ENCODE data around the gene CHST8.
"Not testable (repeated sequence)": the region's sequence is repeated elsewhere in the genome, so short reads cannot be mapped to it uniquely, and the experiment has no call there.

Gene CHST8

DNA sequence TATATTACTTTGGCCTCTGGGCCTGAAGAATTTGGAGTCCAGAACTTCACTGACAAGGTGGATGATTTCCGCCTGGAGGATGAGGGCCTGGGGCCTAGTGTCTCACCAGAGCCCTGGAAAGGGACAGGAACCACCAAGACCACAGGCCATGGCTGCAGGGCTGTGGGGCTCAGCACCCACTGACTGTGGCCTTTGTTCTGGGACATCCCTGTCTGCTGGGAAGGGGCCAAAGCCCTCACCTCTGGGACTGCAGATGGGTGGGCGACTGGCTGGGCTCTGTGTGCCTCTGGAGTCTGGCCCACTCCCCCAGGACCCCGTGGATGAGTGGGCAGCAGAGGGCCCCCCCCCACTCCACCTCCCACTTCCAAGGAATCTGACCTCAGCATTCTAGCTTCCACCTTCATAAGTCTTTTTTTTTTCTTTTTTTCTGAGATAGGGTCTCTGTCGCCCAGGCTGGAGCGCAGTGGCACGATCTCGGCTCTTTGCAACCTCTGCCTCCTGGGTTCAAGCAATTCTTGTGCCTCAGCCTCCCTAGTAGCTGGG is 20.3 kb downstream of the CHST8 start:
- no peak for DNase-seq (ENCODE audit: low read depth in 2 of 2)

DNA sequence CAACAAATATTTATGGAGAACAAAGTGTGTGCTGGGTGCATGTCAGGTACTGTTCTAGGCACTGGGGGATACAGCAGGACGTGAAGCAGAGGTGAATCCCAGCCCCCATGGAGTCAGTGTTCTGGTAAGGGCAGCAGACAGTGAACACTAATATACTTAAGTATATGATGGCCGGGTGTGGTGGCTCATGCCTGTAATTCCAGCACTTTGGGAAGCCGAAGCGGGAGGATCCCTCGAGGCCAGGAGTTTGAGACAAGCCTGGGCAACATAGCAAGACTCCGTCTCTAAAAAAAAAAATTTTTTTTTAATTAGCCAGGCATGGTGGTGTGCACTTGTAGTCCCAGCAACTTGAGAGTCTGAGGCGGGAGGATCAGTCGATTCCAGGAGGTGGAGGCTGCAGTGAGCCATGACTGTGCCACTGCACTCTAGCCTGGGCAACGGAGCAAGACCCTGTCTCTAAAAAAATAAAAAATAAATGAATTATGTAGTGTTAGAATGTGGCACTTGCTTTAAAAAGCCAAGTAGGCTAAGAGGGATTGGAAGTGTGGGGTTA is 22.6 kb downstream of the CHST8 start:
- no peak for DNase-seq (ENCODE audit: low read depth in 2 of 2)

DNA sequence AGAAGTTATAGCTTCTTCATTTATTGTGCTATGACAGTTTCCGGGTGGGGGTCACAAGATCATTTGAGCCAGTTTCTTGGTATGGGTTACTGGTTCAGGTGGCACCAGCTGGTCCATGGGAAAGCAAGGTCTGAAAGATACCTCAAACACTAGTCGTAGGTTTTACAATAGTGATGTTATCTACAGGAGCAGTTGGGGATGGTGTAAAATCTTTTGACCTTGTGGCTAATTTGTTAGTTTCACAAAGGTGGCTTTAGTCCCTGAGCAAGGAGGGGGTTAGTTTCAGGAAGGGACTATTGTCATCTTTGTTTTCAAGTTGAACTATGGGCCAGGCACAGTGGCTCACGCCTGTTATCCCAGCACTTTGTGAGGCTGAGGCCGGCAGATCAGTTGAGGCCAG is 24.6 kb downstream of the CHST8 start:
- no peak for DNase-seq (ENCODE audit: low read depth in 2 of 2)

DNA sequence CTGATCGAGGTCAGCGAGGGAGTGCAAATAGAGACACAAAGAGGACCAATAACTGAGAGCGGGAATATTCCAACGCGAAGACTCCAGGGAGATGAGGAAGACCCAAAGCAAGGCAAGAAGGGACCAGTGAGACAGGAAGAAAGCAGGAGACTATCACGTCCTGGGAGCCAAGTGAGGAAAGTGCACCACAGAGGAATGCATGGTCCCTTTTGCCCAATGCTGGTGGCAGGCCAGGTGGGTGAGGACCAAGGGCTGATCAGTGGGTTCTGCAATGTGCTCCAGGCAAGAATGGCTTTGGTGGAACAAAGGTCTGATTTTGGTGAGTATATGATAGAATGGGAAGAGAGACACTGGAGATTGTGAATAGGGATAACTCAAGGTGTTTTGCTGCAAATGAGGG is 25.4 kb downstream of the CHST8 start:
- no peak for DNase-seq (ENCODE audit: low read depth in 2 of 2)

DNA sequence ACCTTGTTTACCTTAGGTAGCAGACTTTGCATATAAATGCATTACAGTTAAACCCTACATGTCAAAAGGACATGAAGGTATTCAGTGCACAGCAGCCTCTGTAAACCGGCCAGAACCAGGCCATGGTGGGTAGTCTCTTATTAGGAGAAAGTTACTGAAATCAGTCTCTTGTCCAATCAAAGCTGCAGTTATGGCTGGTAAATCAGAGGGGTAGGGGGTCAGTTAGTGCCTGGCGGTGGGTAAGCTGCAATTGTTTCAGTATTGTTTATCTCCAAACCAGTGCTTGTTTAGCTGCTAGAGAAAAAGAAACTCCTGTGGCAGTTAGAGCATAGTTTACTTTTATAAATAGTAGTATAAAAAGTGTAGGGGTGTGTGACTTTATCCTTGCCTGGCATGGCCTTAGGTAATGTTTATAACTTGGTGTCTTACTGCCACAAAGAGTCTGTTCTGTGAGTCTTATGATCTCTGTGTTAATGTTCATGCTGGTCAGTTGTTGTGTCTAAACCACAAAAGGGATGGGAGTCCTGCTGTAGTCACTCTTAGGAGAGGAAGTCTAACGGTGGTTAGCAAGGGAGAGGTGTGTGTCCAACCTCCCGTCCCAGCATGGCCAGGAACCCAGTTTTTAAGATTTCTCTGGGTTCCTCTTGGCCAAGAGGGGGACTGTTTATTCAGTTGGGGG is 28.0 kb downstream of the CHST8 start:
- DNase-seq (ENCODE audit: low read depth in 2 of 2) = no peak

DNA sequence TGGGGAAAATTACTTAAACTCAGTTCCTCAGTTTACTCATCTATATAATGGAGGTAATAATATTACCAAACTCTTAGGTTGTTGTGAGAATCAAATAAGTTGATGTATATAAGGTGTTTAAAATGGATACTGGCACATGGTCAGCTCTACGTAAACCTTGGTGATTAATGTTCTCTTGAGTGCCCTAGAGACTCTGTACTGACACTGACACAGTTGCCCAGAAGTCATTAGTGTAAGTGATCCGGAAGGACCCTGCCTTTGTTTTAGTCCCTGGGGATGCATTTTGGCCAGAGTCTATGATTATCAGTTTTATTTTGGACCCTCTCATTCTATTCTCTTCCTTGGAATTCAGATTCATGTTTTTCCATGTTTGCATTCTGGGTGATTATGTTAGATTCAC is 31.9 kb downstream of the CHST8 start:
- no peak for DNase-seq (ENCODE audit: low read depth in 2 of 2)

DNA sequence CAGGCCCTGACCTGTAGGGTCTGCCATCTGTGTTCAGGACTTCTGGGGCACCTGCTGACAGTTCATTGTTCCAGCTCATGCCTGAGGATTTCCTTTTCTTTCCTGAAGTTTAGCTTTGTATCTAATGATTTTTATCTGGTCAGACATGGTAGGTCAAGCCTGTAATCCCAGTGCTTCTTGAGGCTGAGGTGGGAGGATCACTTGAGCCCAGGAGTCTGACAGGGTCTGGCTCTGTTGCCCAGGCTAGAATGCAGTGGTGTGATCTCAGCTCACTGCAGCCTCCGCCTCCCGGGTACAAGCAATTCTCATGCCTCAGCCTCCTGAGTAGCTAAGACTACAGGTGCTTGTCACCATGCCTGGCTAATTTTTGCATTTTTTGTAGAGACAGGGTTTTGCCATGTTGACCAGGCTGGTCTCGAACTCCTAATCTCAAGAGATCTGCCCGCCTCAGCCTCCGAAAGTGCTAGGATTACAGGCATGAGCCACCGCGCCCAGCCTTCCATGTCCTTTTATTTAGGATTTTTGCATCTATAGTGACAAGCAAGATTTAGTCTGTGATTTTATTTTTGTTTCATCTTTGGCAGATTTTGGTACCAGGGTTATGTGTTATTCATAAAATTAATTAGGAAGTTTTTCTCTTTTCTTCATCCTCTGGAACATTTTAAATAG is 33.2 kb downstream of the CHST8 start:
- no peak for DNase-seq (ENCODE audit: low read depth in 2 of 2)

DNA sequence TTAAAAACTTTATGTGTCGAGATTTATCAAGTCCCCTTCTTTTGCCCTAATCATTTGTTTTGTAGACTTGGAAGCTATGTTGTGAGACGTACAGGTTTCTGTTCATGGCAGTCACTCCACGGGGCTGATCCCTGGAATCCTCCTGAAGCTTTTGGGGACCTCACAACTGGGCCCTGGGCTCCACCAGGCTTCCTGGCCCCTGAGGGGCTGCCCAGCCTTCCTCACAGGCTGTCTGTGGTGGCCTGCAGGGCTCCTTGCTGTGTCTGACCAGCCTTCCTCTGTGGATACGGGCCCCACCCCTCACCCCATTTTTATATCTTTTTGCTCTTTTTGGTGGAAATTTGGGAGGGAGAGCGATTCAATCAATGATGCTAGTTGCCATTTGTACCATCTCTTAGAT is 38.1 kb downstream of the CHST8 start:
- DNase-seq (ENCODE audit: low read depth in 2 of 2) = no peak

DNA sequence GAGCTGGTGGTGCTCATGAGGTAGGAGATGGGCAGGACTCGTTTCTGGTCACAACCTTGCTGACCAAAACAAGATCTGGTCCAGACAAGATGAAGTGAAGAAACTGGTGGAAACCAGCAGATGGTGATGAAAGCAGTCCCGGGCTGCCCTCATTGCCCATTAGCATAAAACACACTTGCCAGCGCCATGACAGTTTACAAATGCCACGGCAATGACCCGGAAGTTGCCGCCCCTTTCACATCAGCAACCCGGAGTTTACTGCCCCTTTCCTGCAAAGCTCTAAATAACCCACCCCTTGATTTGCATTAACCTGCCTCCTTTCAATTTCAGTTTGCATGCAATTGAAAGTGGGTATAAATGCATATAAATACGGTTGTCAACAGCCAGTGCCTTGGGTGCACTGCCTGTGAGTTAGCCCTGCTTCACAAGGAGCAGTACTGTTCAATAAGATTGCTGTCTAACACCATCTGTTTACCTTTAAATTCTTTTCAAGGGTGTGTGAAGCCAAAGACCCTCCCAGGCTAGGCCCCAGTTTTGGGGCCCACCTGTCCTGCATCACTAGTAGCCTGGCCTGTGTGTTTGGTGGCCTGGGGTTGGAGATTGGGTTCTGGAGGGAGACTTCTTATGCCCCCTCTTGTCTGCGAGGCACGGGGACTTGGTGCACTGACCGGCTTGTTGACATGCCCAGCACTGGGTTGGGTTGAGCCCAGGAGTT is 38.8 kb downstream of the CHST8 start:
- DNase-seq (ENCODE audit: low read depth in 2 of 2) = no peak

DNA sequence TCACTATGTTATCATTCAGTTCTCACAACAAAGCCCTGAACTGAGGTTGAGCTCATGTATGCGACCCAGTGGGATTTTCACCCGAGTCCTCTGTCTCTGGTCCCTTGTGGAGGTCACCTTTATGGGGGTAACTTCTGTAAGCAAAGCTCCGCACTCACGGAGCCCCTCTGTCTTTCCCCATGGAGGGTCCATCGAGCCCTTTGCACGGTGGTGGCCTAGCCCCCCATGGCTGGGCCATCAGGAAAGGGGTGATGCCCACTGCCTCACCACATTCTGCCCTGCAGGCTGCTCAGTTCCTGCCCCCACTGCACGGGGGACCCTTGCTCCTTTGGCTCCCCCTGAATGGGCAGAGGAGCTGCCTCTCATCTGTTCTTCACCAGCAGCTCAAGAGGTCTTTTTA is 39.6 kb downstream of the CHST8 start:
- DNase-seq (ENCODE audit: low read depth in 2 of 2) = no peak

DNA sequence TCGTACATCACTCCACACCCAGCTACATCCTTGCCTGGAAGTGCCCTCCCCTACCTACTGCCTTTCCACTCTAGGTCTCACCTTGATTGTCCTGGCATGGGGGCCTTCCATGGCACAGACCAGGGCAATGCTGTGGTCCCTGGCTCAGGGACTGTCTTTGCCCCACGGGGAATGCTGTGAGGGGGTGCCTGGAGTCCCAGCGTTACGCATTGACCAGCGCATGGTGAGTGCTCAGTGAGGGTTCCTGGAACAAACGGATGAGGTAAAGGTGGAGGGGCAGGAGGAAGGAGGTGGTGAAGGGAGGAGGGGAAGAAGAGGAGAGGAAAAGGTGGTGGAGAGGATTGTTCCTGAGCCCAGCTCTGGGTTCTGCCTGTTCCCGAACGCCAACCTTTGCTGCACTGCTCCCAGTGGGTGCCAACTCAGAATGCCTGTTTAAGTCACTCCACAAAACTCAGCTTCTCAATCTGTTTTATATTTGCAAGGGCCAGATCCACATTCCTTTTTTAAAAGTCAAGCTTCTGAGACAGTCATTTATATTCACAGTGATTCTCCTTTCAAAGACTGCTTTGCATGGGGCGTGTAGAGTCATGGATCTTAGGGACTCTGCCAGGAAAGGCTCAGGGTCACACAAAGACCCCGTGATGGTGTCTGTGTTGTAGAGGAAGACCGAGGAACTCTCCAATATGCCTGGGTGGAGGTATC is 40.8 kb downstream of the CHST8 start:
- no peak for DNase-seq (ENCODE audit: low read depth in 2 of 2)

DNA sequence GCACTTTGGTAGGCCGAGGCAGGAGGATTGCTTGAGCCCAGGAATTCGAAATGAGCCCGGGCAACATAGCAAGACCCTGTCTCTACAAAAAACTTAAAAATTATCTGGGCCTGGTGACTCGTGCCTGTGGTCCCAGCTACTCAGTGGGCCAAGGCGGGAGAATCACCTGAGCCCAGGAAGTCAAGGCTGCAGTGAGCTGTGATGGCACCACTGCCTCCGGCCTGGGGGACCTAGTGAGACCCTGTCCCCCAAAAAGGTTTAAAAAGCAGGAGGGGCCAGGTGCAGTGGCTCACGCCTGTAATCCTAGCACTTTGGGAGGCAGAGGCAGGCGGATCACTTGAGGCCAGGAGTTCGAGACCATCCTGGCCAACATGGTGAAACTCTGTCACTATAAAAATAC is 41.6 kb downstream of the CHST8 start:
- DNase-seq (ENCODE audit: low read depth in 2 of 2) = not testable (repeated sequence)

DNA sequence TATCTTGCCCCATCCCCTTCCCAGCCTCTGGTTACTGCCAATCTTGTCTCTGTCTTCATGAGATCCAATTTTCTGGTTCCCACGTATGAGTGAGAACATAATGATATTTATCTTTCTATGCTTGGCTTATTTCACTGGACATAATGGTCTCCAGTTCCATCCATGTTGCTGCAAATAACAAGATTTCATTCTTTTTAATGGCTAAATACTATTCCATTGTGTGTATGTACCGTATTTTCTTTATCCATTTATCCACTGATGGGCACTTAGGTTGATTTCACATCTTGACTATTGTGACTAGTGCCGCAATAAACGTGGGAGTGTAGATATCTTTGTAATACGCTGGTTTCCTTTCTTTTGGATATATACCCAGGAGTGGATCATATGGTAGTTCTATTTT is 43.0 kb downstream of the CHST8 start:
- no peak for DNase-seq (ENCODE audit: low read depth in 2 of 2)

DNA sequence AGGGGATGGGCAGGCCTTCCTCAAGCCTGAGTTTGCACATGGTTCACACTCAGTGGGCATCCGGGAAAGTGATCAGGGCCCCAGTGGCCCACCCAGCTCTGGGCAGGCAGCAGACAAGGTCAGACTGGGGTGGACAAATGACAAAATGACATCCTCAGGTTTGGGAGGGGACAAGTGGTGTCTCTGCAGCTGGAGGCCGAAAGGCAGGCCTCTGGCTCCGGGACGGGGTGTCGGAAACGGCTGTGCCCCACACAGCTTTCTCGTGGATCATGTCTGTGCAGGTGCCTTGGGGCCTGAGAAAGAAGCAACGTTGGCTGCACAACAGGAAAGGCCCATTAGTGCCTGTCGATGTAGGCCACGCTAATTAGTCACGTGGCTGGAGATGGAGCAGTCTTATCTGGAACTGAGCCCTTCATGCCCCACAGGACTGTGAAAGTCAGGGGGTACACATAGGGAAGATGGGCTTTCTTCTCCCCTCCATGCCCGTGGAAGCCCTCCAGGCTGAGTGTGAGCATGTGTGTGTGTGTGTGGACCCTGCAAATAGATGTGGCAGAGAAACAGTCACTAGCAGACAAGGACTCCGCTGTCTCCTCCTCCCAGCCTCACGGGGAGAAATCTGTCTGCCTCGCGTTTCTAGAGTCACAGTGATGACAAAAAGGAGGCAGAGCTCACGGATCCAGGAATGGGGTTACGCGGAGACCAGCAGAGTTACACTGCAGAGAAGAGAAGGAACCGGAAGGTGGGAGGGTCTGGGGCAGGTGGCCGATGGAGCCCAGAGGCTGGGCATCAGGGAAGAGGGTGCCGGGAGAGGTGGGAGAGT is 44.2 kb downstream of the CHST8 start:
- DNase-seq (ENCODE audit: low read depth in 2 of 2) = no peak

DNA sequence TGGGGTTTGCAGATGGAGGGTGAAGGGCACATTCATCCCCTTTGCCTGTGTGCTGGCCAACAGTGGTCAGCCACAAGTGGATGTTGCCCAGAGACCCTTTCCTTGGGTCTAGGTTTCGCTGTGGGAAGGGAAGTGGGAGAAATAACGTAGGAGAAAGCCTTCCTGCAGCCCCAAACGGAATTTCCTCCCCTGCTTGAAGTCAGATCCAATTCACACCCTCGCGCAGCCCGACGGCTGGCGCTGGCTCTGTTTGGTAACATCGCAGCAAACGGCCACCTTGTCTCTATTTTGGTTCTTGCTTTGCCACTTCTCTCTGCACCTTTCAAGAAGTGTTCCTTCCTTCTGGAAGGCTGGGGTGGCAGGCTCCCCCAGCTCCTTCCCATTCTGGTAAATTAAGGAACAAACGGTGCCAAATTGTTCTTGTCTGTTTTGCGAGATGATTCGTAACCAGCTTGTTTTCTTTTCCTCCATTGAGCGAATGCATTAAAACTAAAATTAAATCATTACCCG is 45.4 kb downstream of the CHST8 start:
- DNase-seq (ENCODE audit: low read depth in 2 of 2) = no peak

DNA sequence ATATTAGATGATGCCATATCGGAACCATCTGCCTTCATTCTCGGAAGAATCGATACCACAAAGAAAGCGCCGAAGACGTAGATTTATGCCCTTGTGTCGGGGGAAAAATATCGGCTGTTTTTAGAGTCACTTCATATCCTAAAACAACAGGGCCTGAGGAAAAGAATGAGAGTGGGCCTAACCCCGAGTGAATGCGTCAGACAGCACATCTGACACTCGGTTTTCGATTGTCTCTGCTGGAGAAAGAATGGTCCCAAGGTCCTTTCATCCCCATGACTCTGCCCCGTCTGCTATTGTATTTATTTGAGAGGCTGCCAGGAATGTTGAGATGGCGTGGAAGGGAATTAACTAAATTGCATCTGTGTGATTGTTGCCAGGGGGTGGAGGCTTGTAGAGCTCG is 46.1 kb downstream of the CHST8 start:
- DNase-seq (ENCODE audit: low read depth in 2 of 2) = no peak

DNA sequence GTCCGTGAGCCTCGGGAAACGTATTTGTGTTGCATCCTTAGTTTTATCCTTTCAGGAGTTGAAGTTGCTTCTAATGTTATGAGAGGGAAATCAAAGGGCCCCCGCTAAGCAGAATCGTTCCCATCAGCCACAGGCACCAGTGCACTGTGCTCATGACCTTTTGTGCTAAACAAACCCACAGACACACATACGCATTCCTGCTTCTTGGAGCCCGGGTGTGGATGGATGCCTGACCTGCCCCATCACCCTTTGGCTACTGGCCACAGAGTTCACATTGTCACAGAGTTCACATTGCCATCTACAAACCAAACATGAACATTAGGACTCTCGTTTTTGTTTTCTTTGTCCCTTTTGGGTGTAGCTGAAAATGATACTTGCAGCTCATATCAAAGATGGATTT is 47.2 kb downstream of the CHST8 start:
- DNase-seq (ENCODE audit: low read depth in 2 of 2) = no peak

DNA sequence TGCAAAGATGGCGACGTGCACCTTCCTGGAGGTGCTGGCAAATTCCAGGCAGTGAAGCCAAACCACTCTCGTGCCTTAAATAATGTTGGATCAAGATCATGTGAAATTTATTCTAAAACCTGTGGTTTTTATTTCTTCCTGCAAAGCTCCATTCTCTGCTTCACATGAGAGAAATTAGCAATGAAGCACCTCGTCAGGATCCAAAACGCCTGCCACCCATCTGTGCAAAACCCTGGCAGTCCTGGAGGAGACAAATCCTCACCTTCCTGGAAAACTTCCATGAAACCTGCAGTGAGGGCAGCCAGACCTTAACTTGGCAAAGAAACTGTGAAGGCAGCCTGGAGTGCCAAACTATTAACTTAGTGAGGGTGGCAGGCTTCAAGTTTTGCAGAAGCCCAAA is 47.6 kb downstream of the CHST8 start:
- no peak for DNase-seq (ENCODE audit: low read depth in 2 of 2)

DNA sequence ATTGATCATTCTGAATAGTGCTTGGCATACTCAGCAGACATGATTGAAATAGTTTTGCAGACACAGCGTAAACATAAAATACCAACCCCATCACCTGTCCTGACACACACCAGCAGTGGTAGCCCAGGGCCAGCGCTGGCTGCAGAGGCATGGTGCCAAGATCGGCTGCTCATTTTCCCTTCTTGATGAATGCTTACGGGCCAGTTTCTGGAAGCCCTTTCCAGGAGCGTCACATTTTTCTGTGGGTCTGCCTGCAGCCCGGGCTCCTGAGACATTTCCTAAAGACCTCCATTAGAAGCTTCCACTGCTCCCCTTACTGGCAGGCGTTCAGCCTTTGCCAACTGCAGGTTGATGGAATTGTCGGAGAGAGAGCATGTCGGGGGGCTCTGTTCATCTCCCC is 48.6 kb downstream of the CHST8 start:
- no peak for DNase-seq (ENCODE audit: low read depth in 2 of 2)

DNA sequence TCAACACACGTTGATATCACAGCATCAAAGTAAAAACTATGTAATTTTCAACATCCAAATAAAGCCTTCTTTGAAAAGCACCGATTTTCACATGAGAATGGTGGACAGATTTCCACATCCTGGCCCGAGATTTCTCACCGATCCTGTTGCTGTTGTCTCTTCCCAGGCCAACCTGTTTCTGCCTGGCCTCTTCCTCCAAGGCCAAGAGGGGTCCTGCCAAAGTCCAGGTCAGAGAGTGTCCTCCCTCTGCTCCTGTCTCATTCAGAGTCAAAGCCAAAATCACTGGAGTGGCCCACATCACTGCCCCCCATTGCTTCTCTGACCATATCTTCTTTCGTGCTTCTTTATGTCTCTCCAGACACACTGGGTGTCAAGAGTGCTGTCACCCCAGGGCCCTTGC is 49.5 kb downstream of the CHST8 start:
- no peak for DNase-seq (ENCODE audit: low read depth in 2 of 2)

Data from stimulated activated CD8-positive, alpha-beta memory T cell treated with anti-CD3 and anti-CD28 coated beads, Interleukin-15, amount 100 ng/mL, for 48 hours (primary cell).